Testis (tissue), 2 donors: ENCODE data around the gene PEX26.

Experiments
- CTCF ChIP-seq, 3 experiments: fragments of 450-650 bp in 2 of 3; fragments of 200-600 bp in 1 of 3; sonication (generic) in 1 of 3; IDR thresholded peaks; one replicate each; pipeline ENCODE4 v1.5.1; 2016 to 2019; ENCODE audit warnings: antibody characterized with exemption in 3 of 3, mild to moderate bottlenecking in 2 of 3, moderate library complexity in 1 of 3
- POLR2A ChIP-seq: fragments of 450-650 bp; IDR thresholded peaks from one replicate; pipeline ENCODE4 v1.6.1; 2017; ENCODE audit warnings: antibody characterized with exemption, mild to moderate bottlenecking, moderate library complexity

- TF ChIP-seq CTCF (IDR thresholded peaks at IDR 0.05) (no peak), POLR2A (no peak)
Observed at GRCh38 chr22:18077639-18078328, at the start of gene PEX26.
